ENCODE measurements around the gene SLC9A1. TPM values are rescaled to one million over a fixed set of nuclear protein-coding genes. Genes with fewer than 3 reads are reported as not detected.

Gene SLC9A1
- total and polyA plus RNA-seq, 2 of the 8 experiments (the other 6 are each of a cell fraction or from before 2014, with no cell fraction given), result 11.3 to 25.1 TPM

GRCh38 chr1:27097484-27097917, 57.4 kb downstream of the SLC9A1 start:
- FAIRE-seq (peak; percentile 90), DNase-seq (ENCODE audit: low read depth in 1 of 2, low spot score in 2 of 2) (peak; percentile 38 to 93)
- POLR2A ChIA-PET (ENCODE audit: partially characterized antibody), result interaction anchor here (0.8 to 2.1 kb wide), 7 partner anchors 40 to 101 kb away, joined by 3 to 15 read pairs (median 5); partner anchors contain the start of gene TENT5B
- Histone ChIP-seq H3K14ac (ENCODE audit: insufficient read length) (no peak overlapping the region), H3K56ac (replicated peaks; ENCODE audit: insufficient read length, low read depth, low read length) (no peak overlapping the region), H2BK15ac (ENCODE audit: low read length) (no peak overlapping the region), H3K4me2 (ENCODE audit: insufficient read depth in 1 of 2, low read depth in 2 of 2, low read length in 2 of 2) (no peak overlapping the region), H3K23me2 (ENCODE audit: low read depth, low read length) (no peaks in the 10 kb centered on the region), H3K27me3 (replicated peaks in 1 of 4; ENCODE audit: control insufficient read depth in 3 of 4, extremely low read depth in 1 of 4, insufficient read depth in 3 of 4, low read length in 3 of 4) (no peaks in the 10 kb centered on the region), H4K5ac (ENCODE audit: insufficient read length, low read depth, low read length) (no peak overlapping the region), H4K20me1 (replicated peaks in 1 of 2; ENCODE audit: control insufficient read depth in 1 of 2, insufficient read depth in 2 of 2, low read length in 2 of 2) (no peaks in the 10 kb centered on the region), H3K9ac (replicated peaks in 1 of 4; ENCODE audit: extremely low read depth in 1 of 4, low read depth in 3 of 4, low read length in 3 of 4) (no peak overlapping the region), H3K9me3 (ENCODE audit: insufficient read depth in 2 of 2, low read depth in 1 of 2, low read length in 1 of 2) (no peaks in the 10 kb centered on the region), H3K36me3 (ENCODE audit: control insufficient read depth in 2 of 4, insufficient read depth in 4 of 4, low read length in 3 of 4) (no peaks in the 10 kb centered on the region; a peak in 1 of 8 replicates), H4K91ac (replicated peaks; ENCODE audit: insufficient read length, low read length) (no peak overlapping the region), H2BK5ac (ENCODE audit: low read depth, low read length) (no peak overlapping the region), H3K23ac (ENCODE audit: insufficient read length) (no peak overlapping the region), H2BK20ac (ENCODE audit: low read length) (no peak overlapping the region), H2AFZ (ENCODE audit: low read length) (no peak overlapping the region), H3K79me1 (ENCODE audit: low read depth, low read length) (no peaks in the 10 kb centered on the region), H3K27ac (ENCODE audit: low read depth, low read length) (no peak overlapping the region), H3K18ac (ENCODE audit: extremely low read depth, low read length) (no peak overlapping the region), H3K4me3 (ENCODE audit: extremely low read depth in 1 of 4, insufficient read depth in 2 of 4, low read depth in 3 of 4, low read length in 4 of 4) (no peak overlapping the region), H3K4me1 (replicated peaks in 1 of 4; ENCODE audit: control insufficient read depth in 3 of 4, insufficient read depth in 4 of 4, low read length in 3 of 4) (peaks cover 0 to 20% (median 13%) of the 10 kb centered on the region in 4 experiments; a peak in 6 of 7 replicates), H3K79me2 (ENCODE audit: control insufficient read depth in 1 of 2, insufficient read depth in 2 of 2, low read length in 2 of 2) (no peaks in the 10 kb centered on the region), H2BK120ac (replicated peaks; ENCODE audit: low read depth, low read length) (no peak overlapping the region), H2AK5ac (ENCODE audit: low read depth, low read length) (no peak overlapping the region), H4K8ac (ENCODE audit: extremely low read depth, insufficient read depth, low read length) (no peak overlapping the region), H3K4ac (replicated peaks; ENCODE audit: insufficient read length, low read depth, low read length) (no peak overlapping the region), H2BK12ac (ENCODE audit: low read depth, low read length) (no peak overlapping the region)
- WGBS, 2 experiments (ENCODE audit: extremely low coverage in 1 of 2, insufficient coverage in 1 of 2, insufficient read length in 1 of 2, insufficient replicate concordance in 2 of 2, low coverage in 1 of 2, low lambda C conversion rate in 2 of 2, missing lambda C conversion rate in 1 of 2), result 13% methylated on average over 5 of the region's 5 CpGs; no CpG with 5 or more reads in 1 of the 2 experiments
- CTCF ChIA-PET (ENCODE audit: partially characterized antibody), result interaction anchor here (0.5 to 19.3 kb wide), 32 partner anchors 9 to 265 kb away, joined by 3 to 790 read pairs (median 5); partner anchors contain the start of gene TRNP1
- TF ChIP-seq SRF (IDR thresholded peaks at IDR 0.05; ENCODE audit: low read depth, low read length) (no peak), POU5F1 (IDR thresholded peaks at IDR 0.05; ENCODE audit: low read depth, low read length) (no peak), SP4 (IDR thresholded peaks at IDR 0.05; ENCODE audit: low read length) (no peak), CHD2 (IDR thresholded peaks at IDR 0.05; ENCODE audit: low read length) (no peak), TCF12 (IDR thresholded peaks at IDR 0.05; ENCODE audit: low read depth, low read length) (0 out of 2 replicates have a peak, but pooled peaks have one; percentile 11), CHD1 (IDR thresholded peaks at IDR 0.05; ENCODE audit: low read depth, low read length) (no peak), CTCF (IDR thresholded peaks at IDR 0.05; ENCODE audit: control extremely low read depth in 1 of 3, insufficient read depth in 1 of 3, low read depth in 1 of 3, low read length in 3 of 3) (peak in 2 of 3 experiments; percentile 96; a peak in 3 of 4 replicates), KDM1A (IDR thresholded peaks at IDR 0.05; ENCODE audit: borderline replicate concordance, low read length) (no peak), YY1 (IDR thresholded peaks at IDR 0.05; ENCODE audit: low read depth, low read length) (peak; percentile 69; the same call in 1 of the 2 replicates), BCL11A (IDR thresholded peaks at IDR 0.05; ENCODE audit: low read depth in 2 of 2, low read length in 2 of 2) (no peak), TEAD4 (IDR thresholded peaks at IDR 0.05; ENCODE audit: low read depth, low read length) (no peak), EP300 (IDR thresholded peaks at IDR 0.05; ENCODE audit: borderline replicate concordance in 1 of 2, low read depth in 2 of 2, low read length in 2 of 2) (no peak)

Data from H1 (cell line).